GM21576 (cell line): Measurements from ENCODE around the gene DCUN1D2.
"Not testable (repeated sequence)": the region's sequence is repeated elsewhere in the genome, so short reads cannot be mapped to it uniquely, and the experiment has no call there.

Experiments
- ATAC-seq: cut with Tn5 transposase; IDR thresholded peaks from one replicate; pipeline ENCODE4 v1.9.1; 2021; ENCODE audit warnings: mild to moderate bottlenecking, moderate library complexity; ENCODE audit not compliant: unreplicated experiment

DCUN1D2 gene

DNA sequence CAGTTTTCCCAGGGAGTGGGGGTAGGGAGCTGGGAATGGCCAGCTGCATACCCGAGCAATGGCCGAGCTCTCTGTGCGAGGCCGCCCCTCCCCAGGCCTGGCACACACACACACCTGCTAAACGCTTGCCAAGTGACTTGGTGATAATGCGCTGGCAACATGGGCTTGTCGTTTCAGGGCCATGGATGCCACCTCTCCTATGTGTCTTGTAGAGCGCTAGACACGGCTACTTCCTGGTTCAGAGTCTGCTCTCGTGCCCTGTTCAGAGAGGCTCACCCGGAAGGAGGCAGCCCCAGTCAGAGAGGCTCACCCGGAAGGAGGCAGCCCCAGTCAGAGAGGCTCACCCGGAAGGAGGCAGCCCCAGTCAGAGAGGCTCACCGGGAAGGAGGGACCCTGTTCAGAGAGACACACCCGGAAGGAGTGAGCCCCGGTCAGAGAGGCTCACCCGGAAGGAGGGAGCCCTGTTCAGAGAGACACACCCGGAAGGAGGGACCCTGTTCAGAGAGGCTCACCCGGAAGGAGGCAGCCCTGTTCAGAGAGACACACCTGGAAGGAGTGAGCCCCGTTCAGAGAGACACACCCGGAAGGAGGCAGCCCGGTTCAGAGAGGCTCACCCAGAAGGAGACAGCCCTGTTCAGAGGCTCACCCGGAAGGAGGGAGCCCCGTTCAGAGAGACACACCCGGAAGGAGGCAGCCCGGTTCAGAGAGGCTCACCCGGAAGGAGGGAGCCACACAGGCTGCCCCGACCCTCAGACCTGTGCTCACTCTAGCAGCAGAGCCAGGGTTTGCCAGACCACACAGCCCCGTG, 41.4 kb downstream of the DCUN1D2 start:
- peak; percentile 49 for ATAC-seq

DNA sequence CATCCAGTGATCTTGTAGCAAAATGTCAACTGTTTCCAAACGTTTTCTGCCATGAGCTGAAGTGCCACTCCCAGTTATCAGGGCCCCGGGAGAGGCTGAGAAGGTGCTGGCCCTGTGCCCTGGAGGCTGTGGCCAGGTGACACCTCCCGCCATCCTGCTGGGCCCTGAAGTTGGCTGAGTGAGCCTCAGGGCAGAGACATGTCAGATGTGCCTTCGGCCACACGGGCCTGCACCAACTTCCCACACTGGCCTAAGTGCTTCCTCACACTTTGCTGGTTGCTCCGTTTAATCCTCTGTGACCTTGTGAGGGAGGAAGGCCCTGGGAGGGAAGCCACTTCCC, 42.0 kb downstream of the DCUN1D2 start:
- no peak for ATAC-seq

DNA sequence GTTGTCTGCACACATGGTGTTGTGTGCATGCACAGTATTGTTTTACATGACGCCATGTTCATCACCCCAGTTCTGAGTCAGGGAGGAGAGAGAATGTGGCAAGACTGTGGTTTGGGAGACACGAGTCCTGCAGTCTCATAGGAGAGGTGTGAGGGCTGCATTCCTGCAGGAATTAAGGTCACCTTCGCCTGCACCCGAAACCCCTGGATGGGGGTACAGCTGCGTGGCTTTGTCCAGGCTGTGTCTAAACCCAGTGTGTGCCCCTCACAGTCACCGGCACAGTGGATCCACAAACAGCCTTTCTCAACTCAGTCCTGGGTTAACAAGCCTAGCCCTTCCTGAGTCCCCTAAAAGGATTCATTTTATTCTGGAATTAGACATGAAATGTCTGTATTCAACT, 42.9 kb downstream of the DCUN1D2 start:
- no peak for ATAC-seq

DNA sequence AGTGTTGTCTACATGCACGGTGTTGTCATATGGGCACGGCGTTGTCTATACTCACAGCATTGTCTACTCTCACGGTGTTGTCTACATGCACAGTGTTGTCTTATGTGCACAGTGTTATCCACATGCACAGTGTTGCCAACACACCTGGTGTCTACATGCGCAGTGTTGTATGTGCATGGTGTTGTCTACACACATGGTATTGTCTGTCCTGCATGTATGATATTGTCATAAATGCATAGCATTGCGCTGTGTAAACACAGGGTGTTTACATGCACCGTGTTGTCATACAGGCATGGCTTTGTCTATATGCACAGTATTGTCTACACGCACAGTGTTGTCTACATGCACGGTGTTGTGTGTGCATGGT, 44.0 kb downstream of the DCUN1D2 start:
- no peak for ATAC-seq

DNA sequence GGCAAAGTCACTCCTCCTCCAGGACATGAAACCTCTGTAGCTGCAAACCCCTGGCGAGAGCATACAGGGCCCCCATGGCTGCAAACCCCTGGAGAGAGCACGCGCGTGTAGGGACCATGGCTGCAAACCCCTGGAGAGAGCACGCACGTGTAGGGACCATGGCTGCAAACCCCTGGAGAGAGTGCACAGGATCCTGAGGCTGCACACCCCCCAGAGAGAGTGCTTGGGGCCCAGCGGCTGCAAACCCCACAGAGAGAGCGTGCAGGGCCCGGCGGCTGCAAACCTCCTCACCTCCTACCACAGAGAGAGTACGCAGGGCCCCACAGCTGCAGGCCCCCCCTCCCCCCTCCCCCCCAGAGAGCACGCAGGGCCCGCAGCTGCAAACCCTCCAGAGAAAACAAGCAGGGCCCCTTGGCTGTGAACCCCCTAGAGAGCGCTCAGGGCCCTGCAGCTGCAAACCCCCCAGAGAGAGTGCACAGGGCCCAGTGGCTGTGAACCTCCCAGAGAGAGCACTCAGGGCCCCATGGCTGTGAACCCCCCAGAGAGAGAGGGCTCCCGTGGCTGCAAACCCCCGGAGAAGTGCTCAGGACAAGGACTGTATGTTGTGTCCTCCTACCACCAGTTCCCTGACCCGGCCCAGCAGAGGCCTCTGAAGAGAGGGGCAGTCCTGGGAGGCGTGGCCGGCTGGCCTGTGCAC, 44.6 kb downstream of the DCUN1D2 start:
- no peak for ATAC-seq

DNA sequence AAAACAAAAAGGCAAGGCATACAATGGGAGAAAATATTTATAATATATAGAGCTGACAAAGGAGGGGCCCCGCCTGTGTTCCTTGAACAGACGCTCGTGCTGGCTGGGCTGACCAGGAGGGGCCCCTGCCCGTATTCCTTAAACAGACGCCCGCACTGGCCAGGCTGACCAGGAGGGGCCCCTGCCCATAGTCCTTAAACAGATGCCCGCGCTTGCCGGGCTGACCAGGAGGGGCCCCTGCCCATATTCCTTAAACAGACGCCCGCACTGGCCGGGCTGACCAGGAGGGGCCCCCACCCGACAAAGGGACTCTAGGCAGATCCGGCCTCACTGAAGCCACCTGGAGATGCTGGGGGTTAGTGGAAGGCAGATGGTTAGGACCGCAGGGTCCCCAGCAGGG, 46.5 kb downstream of the DCUN1D2 start:
- ATAC-seq: no peak

DNA sequence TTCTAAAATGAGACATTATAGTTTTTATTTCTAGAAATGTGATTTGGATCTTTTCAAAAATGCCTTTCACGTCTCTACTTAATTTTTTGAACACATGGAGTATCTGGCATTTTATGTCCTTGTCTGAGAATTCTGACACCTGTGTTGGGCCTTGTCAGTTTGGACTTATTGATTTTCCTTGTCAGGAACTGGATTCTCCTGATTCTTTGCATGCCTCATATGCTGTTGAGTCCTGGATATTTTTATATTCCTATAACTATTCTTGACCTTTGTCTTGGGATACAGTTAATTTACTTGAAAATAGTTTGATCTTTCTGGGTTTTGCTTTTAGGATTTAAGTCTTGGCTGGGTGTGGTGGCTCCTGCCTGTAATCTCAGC, 47.5 kb downstream of the DCUN1D2 start:
- ATAC-seq: no peak

DNA sequence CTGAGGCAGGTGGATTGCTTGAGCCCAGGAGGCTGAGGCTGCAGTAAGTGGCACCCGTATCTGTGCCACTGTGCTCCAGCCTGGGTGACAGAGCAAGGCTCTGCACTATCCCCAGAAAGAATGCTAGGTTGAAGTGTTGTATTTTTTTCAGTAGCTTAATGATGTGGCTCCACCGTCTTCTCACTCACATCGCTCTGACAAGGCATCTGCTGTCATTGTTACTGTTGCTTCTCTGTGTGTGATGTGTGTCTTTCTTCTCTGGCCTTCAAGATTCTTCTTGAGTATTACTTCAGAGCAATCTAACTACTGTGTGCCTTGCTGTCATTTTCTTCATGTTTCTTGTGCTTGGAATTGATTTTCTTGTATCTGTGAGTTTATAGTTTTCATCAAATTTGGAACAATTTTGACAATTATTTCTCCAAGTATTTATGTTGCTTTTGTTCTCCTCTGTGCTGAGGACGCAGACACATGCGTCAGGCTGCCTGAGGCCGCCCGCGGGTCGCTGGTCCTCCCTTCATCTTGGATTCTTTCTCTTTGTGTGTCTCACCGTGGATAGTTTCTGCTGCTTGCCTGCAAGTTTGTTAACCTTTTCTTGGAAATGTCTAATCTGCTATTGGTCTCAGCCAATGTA, 48.0 kb downstream of the DCUN1D2 start:
- ATAC-seq: no peak

DNA sequence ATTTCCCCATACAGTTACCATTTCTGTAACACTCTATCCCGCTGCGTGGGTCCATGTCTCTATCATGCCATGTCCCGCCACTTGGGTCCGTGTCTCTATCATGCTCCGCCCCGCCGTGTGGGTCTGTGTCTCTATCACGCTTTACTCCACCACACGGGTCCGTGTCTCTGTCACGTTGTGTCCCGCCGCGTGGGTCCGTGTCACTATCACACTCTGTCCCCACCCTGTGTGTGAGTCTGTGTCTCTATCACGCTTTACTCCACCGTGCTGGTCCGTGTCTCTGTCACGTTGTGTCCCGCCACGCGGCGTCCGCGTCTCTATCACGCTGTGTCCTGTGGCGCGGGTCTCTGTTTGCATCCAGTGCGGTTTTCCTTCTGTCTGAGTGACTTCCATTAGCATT, 48.9 kb downstream of the DCUN1D2 start:
- ATAC-seq: no peak

DNA sequence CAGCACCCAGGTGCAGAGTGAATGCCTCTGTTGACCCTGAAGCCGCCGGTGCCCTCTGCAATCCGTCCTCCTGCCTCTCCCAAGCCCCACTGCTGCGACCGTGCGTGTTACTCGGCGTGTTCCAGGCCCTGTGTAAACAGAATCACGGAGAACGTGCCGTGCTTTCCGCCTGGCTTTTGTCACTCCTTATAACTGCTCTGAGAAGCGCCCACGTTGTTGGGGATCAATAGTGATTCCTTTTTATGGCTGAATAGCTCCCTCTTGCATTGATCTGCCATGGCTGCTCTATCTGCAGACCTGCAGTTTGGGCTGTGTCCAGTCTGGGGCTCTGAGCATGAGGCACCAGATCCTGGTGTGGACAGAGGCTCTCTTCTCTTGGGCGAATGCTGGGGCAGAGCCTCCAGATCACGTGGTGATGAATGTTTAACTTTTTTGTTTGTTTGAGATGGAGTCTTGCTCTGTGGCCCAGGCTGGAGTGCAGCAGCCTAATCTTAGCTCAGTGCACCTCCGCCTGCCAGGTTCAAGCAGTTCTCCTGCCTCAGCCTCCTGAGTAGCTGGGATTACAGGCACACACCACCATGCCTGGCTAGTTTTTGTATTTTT, 53.0 kb downstream of the DCUN1D2 start:
- ATAC-seq: no peak

DNA sequence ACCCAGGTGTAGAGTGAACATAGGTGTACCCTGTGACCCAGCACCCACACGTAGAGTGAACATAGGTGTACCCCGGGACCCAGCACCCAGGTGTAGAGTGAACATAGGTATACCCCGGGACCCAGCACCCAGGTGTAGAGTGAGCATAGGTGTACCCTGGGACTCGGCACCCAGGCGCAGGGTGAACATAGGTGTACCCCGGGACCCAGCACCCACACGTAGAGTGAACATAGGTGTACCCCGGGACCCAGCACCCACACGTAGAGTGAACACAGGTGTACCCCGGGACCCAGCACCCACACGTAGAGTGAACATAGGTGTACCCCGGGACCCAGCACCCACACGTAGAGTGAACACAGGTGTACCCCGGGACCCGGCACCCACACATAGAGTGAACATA, 53.6 kb downstream of the DCUN1D2 start:
- ATAC-seq: not testable (repeated sequence)

DNA sequence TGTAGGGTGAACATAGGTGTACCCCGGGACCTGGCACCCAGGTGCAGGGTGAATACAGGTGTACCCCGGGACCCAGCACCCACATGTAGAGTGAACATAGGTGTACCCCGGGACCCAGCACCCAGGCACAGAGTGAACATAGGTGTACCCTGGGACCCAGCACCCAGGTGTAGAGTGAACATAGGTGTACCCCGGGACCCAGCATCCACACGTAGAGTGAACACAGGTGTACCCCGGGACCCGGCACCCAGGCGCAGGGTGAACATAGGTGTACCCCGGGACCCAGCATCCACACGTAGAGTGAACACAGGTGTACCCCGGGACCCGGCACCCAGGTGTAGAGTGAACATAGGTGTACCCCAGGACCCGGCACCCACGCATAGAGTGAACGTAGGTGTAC, 54.6 kb downstream of the DCUN1D2 start:
- ATAC-seq: not testable (repeated sequence)

DNA sequence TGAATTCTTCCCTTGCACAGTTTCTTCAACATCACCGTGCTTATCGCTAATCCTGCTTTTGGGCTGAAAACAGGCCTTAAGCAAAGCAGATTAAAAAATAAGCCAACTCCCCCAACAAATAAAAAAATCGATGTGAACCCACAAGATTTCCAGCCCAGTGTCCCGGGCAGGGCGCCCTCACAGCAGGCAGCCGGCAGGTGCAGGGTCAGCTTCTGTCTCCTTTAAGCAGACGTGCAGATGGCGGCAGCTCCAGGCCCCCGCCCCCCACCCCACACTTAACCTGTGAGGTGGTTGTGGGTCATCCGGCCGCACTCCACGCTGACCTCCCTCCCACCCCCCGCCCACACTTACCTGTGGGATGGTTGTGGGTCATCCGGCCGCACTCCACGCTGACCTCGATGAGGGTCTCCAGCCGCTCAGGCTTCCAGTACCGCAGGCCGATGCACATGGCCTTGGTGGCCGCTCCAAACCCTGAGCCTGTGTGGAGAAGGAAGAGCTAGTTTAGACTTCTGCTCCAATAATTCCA, 57.1 kb downstream of the DCUN1D2 start:
- ATAC-seq: no peak

DNA sequence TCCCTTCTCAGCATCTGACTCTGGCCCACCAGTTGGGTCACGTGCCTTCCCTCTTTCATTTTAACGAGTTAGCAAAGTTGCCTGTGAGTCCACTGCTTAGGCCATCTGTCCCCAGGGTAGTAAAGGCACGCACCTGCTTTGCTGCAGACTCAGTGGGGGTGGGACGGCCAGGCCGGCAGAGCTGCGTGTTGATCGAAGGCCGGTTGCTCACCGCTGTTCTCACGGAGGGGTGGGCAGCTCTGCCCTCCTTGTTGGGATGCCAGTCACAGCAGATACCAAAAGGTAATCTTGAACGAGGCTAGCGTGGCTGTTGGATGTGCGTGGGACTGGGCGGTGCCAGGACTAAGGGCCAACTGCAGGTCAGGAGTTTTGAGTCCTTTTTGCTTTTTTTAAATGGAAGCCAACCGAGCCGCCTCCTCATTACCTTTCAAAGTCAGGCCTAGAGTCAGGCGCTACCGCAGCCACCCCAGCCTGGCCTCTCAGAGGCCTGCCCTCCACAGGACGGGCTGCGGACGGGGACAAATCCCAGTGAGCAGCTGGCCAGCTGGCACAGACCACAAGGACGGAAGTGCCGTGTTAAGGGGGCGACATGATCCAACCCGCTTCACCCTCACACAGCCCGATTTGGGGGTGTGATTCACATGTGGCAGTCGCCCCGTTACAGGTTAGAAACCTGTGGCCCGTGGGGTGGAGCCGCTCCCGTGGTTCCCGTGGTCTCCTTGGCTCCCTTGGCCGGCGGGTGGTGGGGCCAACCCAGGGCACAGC, 57.8 kb downstream of the DCUN1D2 start:
- ATAC-seq: no peak

DNA sequence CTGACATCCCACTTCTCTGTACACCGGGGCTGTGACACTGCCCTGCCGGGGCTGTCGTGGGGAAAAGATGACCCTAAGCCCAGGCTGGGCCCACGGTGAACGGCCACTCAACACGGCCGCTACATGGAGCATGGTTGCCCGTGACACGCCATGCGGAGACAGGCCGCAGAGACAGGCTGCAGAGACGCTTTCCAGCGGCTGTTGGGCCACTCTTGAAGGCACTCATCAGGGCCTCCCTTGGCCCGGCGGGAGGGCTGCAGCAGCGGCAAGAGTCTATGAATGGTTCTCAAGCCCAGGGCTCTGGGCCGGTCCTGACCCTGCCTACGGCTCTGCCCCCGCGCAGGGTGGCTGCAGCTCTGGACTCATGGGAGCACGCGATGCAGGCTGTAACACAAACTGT, 59.3 kb downstream of the DCUN1D2 start:
- no peak for ATAC-seq

DNA sequence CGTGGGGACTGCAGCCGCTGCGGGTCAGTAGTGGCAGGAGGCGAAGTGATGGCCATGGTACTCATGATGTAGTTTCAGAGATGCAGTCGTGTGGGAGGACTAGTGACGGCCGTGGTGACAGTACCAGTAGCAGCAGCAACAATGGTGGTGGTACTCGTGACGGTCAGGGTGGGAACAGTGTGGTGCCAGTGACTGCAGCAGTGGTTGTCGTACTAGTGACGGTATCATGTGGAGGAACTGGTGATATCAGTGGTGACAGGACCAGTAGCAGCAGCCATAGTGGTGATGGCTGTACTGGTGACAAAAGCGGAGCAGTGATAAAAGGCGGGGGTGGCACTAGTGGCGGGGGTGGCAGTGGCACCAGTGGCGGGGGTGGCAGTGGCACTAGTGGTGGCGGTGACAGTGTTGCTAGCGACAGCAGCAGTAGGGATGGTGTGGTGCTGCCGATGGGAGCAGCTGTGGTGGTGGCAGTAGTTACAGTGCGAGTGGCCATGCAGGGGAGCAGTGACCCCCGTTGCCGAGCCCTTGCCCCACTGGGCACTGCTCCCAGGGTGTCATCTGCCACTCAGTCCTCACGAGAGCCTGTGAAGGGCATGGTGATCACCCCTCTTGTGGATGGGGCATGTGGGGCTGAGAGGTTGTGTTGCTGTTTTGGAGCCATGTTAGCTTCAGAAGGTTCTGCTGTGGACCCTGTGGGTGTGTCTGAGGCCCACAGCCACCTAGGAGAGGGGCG, 60.0 kb downstream of the DCUN1D2 start:
- no peak for ATAC-seq

DNA sequence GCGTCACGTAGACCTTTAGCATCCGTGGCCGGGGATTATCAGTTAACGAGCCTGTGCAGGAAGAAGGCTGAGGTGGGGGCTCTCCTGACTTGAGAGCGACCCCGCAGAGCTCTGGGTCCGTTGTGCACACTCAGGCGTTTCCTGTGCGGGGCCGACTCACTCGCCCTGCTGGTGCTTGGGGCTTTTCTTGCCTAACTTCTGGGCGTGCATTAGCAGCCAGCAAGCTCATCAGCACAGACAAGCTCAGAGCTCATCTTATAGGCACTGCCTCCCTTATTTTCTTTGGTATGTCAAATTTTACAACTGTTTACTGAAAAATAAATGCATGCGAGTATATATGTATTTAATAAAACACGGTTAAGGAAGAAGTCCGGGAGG, 60.9 kb downstream of the DCUN1D2 start:
- no peak for ATAC-seq

DNA sequence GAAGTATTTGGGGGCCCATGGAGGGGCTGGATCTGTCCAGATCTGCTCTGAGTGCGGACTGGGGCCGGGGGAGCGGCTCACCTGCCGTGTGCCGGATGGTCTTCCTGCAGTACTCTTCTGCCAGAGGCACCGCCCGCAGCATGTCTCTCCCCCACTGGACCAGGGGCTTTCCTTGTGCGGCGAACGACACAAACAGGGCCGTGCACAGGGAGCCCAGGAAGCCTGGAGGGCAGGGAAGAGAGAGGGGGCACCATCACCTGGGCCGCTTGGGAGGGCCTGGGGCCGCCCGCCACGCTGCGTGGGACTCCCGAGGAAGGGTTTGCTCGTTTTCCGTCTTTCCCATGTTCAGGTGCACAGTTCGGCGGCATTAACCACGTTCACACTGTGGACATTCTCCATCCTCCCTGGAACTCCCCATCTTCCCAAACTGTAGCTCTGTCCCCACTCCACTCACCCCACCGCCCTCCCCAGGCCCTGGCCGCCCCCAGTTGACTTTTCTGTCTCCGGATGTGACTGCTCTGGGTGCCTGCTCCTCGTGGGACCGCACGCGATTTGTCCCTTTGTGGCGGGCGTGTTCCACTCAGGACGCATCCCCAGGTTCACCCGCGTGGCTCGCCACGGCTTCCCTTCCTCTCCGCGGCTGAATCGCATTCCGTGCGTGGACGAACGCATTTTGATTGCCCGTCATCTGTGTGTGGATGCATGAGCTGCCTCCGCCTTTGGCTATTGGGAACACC, 61.5 kb downstream of the DCUN1D2 start:
- no peak for ATAC-seq

DNA sequence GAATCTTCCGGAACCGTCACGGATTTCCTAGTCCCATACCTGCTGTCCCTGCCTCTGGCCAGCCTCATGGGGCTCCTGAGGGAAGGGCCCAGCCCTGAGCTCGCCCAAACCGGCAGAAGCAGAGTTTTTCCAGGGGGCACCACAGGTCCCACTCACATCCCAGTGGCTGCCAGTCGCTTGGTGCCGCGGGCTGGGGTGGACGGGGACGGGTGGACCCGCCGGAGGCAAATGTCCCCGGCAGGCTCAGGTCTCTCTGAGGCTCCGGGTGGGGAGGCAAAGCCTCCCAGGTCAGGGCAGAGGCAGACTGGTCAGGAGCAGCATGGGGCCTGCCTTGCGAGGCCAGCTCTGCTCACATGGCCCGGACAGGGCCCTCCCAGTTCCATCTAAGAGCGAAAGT, 62.0 kb downstream of the DCUN1D2 start:
- ATAC-seq: no peak
